Glomerular visceral epithelial cell (primary cell): ENCODE measurements around the gene TBC1D24.
"Not testable (repeated sequence)": the region's sequence is repeated elsewhere in the genome, so short reads cannot be mapped to it uniquely, and the experiment has no call there.

Experiments used
- DNase-seq: peaks from one replicate; pipeline ENCODE4 v3.0.0-alpha.2; 2016; ENCODE audit errors: extremely low spot score

The TBC1D24 gene

GRCh38 chr16:2468725-2469398 is 6.1 kb upstream of the TBC1D24 start:
- DNase-seq: no peak

GRCh38 chr16:2469399-2470233 is 5.3 kb upstream of the TBC1D24 start:
- DNase-seq: no peak

- DNase-seq: no peak
Observed at GRCh38 chr16:2470234-2470601, 4.7 kb upstream of the TBC1D24 start.

GRCh38 chr16:2470603-2471015 is 4.3 kb upstream of the TBC1D24 start:
- DNase-seq: no peak

GRCh38 chr16:2471016-2471652 is 3.8 kb upstream of the TBC1D24 start, which contains the start of gene NTN3:
Gene NTN3 (plus strand): TSS chr16:2471297. CDS start chr16:2471702, 405 bp downstream.
- DNase-seq: no peak

GRCh38 chr16:2471653-2472487 is 3.1 kb upstream of the TBC1D24 start:
- DNase-seq: no peak

- no peak for DNase-seq
Observed at GRCh38 chr16:2472488-2472864, 2.5 kb upstream of the TBC1D24 start.

GRCh38 chr16:2472885-2473445 is 2.0 kb upstream of the TBC1D24 start:
- DNase-seq: no peak

- no peak for DNase-seq
Observed at GRCh38 chr16:2473446-2473926, 1.4 kb upstream of the TBC1D24 start.

- DNase-seq: peak; percentile 36
Observed at GRCh38 chr16:2473999-2474876, 689 bp upstream of the TBC1D24 start.

GRCh38 chr16:2475413-2476344 is 752 bp downstream of the TBC1D24 start:
- DNase-seq: no peak

- DNase-seq: no peak
Observed at GRCh38 chr16:2476345-2476720, 1.4 kb downstream of the TBC1D24 start.

- no peak for DNase-seq
Observed at GRCh38 chr16:2476741-2477140, 1.8 kb downstream of the TBC1D24 start.

GRCh38 chr16:2477327-2477726 is 2.4 kb downstream of the TBC1D24 start:
- no peak for DNase-seq

GRCh38 chr16:2478279-2478678 is 3.4 kb downstream of the TBC1D24 start:
- DNase-seq: no peak

GRCh38 chr16:2479996-2480395 is 5.1 kb downstream of the TBC1D24 start:
- DNase-seq: not testable (repeated sequence)

GRCh38 chr16:2480948-2481347 is 6.0 kb downstream of the TBC1D24 start:
- DNase-seq: no peak

GRCh38 chr16:2481676-2482075 is 6.7 kb downstream of the TBC1D24 start:
- no peak for DNase-seq

- no peak for DNase-seq
Observed at GRCh38 chr16:2482249-2482648, 7.3 kb downstream of the TBC1D24 start.
